Spinal cord (tissue), 10 donors: ENCODE measurements around the gene UBR3. TPM values are rescaled to one million over a fixed set of nuclear protein-coding genes. Genes with fewer than 3 reads are reported as not detected.
"Not testable (repeated sequence)": the region's sequence is repeated elsewhere in the genome, so short reads cannot be mapped to it uniquely, and the experiment has no call there.

Source experiments
- DNase-seq, 6 donors: peaks; one replicate each; pipeline versions ENCODE4 v3.0.0 to v3.0.0-alpha.2; 2013 to 2015; ENCODE audit warnings: low spot score in 6 of 6, low read depth in 4 of 6
- H3K27ac ChIP-seq: one replicate; pipeline ENCODE4 v1.5.1; 2013; ENCODE audit warnings: low read depth, low read length, control low read depth
- H3K27me3 ChIP-seq: one replicate; pipeline ENCODE4 v1.6.1; 2013; ENCODE audit warnings: low read length; ENCODE audit not compliant: control insufficient read depth, insufficient read depth
- H3K36me3 ChIP-seq: one replicate; pipeline ENCODE4 v1.6.1; 2013; ENCODE audit warnings: low read length; ENCODE audit not compliant: control insufficient read depth, insufficient read depth
- H3K4me1 ChIP-seq: one replicate; pipeline ENCODE4 v1.6.1; 2013; ENCODE audit warnings: low read length; ENCODE audit not compliant: control insufficient read depth, insufficient read depth
- H3K4me3 ChIP-seq: one replicate; pipeline ENCODE4 v1.5.1; 2013; ENCODE audit warnings: low read depth, low read length, control low read depth
- H3K9me3 ChIP-seq: one replicate; pipeline ENCODE4 v1.6.1; 2013; ENCODE audit warnings: low read length; ENCODE audit not compliant: control insufficient read depth, insufficient read depth
- WGBS: methylation state at CpG from one replicate; pipeline ENCODE4 v1.1.5; 2013; ENCODE audit warnings: missing lambda C conversion rate; ENCODE audit not compliant: insufficient coverage; 5-methylcytosine and 5-hydroxymethylcytosine counted together
- polyA plus RNA-seq, 2 donors: library from polyadenylated mRNA; unstranded; fragments of 120-200 nt; gene quantifications; one replicate each; pipeline ENCODE4 v1.2.1, GENCODE V29; 2013; ENCODE audit not compliant: insufficient read length in 2 of 2
- total RNA-seq, 2 donors: library from RNA; depleted of rRNA in 1 of 2; stranded (reverse); fragments of 120-200 nt in 1 of 2; fragments of >200 nt in 1 of 2; gene quantifications; one replicate each; pipeline versions ENCODE4 v1.2.3 to v1.2.4, GENCODE V29; 2013 to 2014
- donor health status: healthy.

The UBR3 gene
- total and polyA plus RNA-seq, 4 donors = 47.7 to 154 (median 50.0) TPM

GRCh38 chr2:169839954-169840746, 12.9 kb downstream of the UBR3 start:
- WGBS = 62% methylated on average over 8 of the region's 10 CpGs

DNA sequence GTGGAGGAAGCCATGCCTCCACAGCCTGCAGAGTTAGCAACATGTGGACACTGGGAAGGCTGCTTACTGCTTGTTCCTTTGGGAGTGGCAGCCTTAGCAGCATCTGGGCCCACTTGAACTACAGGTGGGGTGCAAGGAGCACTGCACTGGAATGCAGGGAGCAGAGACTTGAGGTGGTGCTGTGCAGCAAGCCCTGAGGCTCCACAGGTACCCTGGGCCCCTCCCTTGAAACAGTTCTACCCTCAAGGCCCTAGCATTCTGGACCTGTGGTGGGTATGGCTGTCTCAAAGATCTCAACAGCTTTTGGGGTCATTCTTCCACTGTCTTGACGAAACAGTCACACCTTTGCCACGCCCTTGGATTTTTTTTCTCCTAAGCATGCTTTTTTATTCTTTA, 13.5 kb downstream of the UBR3 start:
- no peak for DNase-seq
- Histone ChIP-seq H3K27me3 (no peaks in the 10 kb centered on the region), H3K36me3 (no peaks in the 10 kb centered on the region), H3K4me1 (peaks cover 8% of the 10 kb centered on the region), H3K27ac (no peak overlapping the region), H3K9me3 (no peaks in the 10 kb centered on the region), H3K4me3 (no peak overlapping the region)
- WGBS = 100% methylated on average over 2 of the region's 2 CpGs

More at GRCh38 chr2:169839954-169840746, 12.9 kb downstream of the UBR3 start:
- Histone ChIP-seq H3K9me3 (no peaks in the 10 kb centered on the region), H3K4me1 (peaks cover 8% of the 10 kb centered on the region), H3K27me3 (no peaks in the 10 kb centered on the region), H3K27ac (peak overlapping the region; percentile 1), H3K36me3 (no peaks in the 10 kb centered on the region), H3K4me3 (no peak overlapping the region)
- peak in 3 of 6 donors; percentile 14 to 53 (median 30) for DNase-seq

- H3K4me3 ChIP-seq, DNase-seq, H3K27me3 ChIP-seq, H3K27ac ChIP-seq, H3K36me3 ChIP-seq, H3K4me1 ChIP-seq, H3K9me3 ChIP-seq: not testable (repeated sequence)
- WGBS = no CpG with 5 or more reads among the region's 24 CpGs
Observed at GRCh38 chr2:169841625-169842024, 14.4 kb downstream of the UBR3 start.

DNA sequence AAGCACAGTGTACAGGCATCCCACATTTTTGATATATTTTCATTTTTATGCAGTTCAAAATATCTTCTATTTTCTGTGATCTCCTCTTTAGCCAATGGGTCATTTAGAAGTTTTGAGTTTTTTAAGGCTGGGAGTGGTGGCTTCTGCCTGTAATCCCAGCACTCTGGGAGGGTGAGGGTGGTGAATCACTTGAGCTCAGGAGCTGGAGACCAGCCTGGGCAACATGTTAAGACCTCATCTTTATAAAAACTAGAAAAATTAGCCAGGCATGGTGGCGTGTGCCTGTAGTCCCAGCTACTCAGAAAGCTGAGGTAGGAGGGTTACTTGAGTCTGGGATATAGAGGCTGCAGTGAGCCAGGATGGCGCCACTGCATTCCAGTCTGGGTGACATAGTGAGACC, 17.8 kb downstream of the UBR3 start:
- Histone ChIP-seq H3K4me3 (no peak overlapping the region), H3K27ac (no peak overlapping the region), H3K9me3 (no peaks in the 10 kb centered on the region), H3K4me1 (peaks cover 8% of the 10 kb centered on the region), H3K36me3 (no peaks in the 10 kb centered on the region), H3K27me3 (no peaks in the 10 kb centered on the region)
- no CpG with 5 or more reads among the region's 2 CpGs for WGBS
- no peak for DNase-seq

GRCh38 chr2:169848959-169849693, 21.9 kb downstream of the UBR3 start:
- WGBS = 58% methylated on average over 2 of the region's 8 CpGs
- H3K27me3 ChIP-seq = not testable (repeated sequence)
- DNase-seq = peak in 2 of 6 donors; percentile 16 to 22

GRCh38 chr2:169849710-169850109, 22.5 kb downstream of the UBR3 start:
- Histone ChIP-seq H3K27ac (no peak overlapping the region), H3K4me1 (no peaks in the 10 kb centered on the region), H3K9me3 (no peaks in the 10 kb centered on the region), H3K36me3 (no peaks in the 10 kb centered on the region), H3K27me3 (no peaks in the 10 kb centered on the region), H3K4me3 (no peak overlapping the region)
- DNase-seq = no peak
- WGBS = no CpG with 5 or more reads among the region's 1 CpG

More at GRCh38 chr2:169848959-169849693, 21.9 kb downstream of the UBR3 start:
- H3K27ac ChIP-seq, H3K9me3 ChIP-seq, H3K36me3 ChIP-seq, H3K4me1 ChIP-seq, H3K4me3 ChIP-seq: not testable (repeated sequence)

DNA sequence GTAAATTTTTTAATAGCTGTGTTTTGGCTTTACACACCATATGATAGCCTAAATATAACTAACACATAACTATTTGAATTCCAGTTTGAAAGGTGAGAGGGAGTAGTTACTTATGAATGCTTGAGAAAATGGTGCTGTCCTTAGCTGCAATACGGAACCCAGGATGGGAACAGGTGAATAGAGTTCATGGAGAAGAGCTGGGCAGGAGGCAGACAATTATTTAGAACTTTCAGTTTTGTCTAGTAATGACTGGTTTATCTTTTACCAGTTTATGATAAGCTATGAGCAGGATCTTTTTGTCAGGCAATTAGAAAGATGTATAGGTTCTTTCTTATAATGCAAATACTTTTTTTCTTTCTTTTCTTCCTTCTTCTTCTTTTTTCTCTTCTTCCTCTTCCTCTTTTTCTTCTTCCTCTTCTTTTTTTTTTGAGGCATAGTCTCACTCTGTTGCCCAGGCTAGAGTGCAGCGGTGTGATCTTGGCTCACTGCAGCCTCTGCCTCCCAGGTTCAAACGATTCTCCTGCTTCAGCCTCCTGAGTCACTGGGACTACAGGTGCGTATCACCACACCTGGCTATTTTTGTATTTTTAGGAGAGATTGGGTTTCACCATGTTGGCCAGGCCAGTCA, 25.9 kb downstream of the UBR3 start:
- Histone ChIP-seq H3K27me3 (no peaks in the 10 kb centered on the region), H3K27ac (no peak overlapping the region), H3K4me1 (no peaks in the 10 kb centered on the region), H3K4me3 (no peak overlapping the region), H3K36me3 (no peaks in the 10 kb centered on the region), H3K9me3 (peaks cover 3% of the 10 kb centered on the region)
- no peak for DNase-seq
- 93% methylated on average over 2 of the region's 4 CpGs for WGBS

DNA sequence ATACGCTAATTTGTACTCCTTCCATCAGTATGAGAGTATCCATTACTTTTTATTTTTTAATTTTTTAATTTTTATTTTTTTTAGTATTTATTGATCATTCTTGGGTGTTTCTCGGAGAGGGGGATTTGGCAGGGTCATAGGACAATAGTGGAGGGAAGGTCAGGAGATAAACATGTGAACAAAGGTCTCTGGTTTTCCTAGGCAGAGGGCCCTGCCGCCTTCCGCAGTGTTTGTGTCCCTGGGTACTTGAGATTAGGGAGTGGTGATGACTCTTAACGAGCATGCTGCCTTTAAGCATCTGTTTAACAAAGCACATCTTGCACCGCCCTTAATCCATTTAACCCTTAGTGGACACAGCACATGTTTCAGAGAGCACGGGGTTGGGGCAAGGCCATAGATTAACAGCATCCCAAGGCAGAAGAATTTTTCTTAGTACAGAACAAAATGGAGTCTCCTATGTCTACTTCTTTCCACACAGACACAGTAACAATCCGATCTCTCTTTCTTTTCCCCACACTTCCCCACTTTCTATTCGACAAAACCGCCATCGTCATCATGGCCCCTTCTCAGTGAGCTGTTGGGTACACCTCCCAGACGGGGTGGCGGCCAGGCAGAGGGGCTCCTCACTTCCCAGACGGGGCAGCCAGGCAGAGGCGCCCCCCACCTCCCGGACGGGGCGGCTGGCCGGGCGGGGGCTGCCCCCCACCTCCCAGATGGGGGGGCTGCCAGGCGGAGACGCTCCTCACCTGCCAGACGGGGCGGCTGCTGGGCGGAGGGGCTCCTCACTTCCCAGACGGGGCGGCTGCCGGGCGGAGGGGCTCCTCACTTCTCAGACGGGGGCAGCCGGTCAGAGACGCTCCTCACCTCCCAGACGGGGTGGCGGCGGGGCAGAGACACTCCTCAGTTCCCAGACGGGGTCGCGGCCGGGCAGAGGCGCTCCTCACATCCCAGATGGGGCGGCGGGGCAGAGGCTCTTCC, 28.3 kb downstream of the UBR3 start:
- H3K36me3 ChIP-seq, H3K4me3 ChIP-seq, H3K27me3 ChIP-seq, H3K27ac ChIP-seq, DNase-seq, H3K4me1 ChIP-seq, H3K9me3 ChIP-seq: not testable (repeated sequence)
- WGBS = 95% methylated on average over 23 of the region's 42 CpGs

DNA sequence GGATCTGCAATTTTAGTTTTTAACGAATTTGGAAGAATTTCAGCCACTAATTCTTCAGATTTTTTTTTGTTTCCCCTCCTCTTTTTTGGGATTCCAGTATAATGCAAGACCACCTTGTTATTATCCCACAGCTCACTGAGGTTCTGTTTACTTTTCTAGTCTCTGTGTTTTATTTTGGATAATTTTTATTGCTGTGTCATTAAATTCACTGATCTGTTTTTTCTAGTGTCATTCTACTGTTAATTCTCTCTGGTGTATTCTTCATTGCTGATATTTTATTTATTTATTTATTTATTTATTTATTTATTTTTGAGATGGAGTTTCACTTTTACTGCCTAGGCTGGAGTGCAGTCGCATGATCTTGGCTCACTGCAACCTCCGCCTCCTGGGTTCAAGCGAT, 32.2 kb downstream of the UBR3 start:
- H3K4me3 ChIP-seq = no peak overlapping the region
- H3K27ac ChIP-seq = no peak overlapping the region
- no peak for DNase-seq
- H3K27me3 ChIP-seq = no peaks in the 10 kb centered on the region
- WGBS = 97% methylated on average over 3 of the region's 4 CpGs
- H3K4me1 ChIP-seq = no peaks in the 10 kb centered on the region
- peaks cover 3% of the 10 kb centered on the region for H3K9me3 ChIP-seq
- no peaks in the 10 kb centered on the region for H3K36me3 ChIP-seq
